ENCODE results near the gene COMP. TPM values are rescaled to one million over a fixed set of nuclear protein-coding genes. Genes with fewer than 3 reads are reported as not detected.
"Not testable (repeated sequence)": the region's sequence is repeated elsewhere in the genome, so short reads cannot be mapped to it uniquely, and the experiment has no call there.

COMP gene
- total RNA-seq, 4 donors from 2014 or later = 5.1 to 9.1 (median 6.9) TPM

DNA sequence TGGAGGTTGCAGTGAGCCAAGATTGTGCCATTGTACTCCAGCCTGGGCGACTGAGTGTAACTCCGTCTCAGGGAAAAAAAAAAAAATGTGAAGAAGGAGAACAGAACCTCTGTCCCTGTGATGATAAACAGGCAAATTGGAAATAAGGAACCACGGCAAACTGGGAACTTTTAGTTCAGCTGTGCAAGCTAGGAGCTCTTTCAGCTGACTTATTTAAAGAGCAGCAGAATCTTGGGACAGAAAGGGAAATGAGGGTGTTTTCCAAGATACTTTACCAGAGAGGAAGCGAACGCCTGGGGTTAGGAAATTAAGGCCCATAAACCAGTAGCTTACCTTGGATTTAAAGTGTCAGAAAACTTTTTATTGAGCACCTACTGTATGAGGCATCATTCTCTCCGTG lies 37.7 kb upstream of the COMP start:
- WGBS = 51% methylated on average over 6 of the region's 6 CpGs
- no peaks in the 10 kb centered on the region for H3K36me3 ChIP-seq

DNA sequence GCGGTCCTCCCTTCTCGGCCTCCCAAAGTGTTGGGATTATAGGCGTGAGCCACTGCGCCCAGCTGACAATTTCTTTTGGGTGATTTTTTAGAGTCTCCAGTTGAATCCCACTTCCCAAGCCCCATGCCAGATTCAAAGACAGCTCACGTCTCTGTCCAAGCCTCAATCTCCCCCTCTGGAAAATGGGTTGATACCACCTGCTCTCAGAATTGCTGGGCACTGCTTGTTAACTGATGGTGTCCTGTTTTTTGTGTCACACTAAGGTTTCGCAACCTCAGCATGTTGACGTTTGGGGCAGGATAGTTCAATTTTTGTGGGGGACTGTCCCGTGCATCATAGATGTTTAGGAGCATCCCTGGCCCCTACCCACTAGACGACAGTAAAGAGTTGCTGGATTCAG lies 26.5 kb upstream of the COMP start:
- 80% methylated on average over 9 of the region's 9 CpGs for WGBS
- no peaks in the 10 kb centered on the region for H3K9me3 ChIP-seq
- TF ChIP-seq POLR2AphosphoS5 (IDR thresholded peaks at IDR 0.05) (no peak), EP300 (IDR thresholded peaks at IDR 0.05) (no peak), POLR2A (IDR thresholded peaks at IDR 0.05) (no peak)
- TF ChIP-seq, protein P1, sequence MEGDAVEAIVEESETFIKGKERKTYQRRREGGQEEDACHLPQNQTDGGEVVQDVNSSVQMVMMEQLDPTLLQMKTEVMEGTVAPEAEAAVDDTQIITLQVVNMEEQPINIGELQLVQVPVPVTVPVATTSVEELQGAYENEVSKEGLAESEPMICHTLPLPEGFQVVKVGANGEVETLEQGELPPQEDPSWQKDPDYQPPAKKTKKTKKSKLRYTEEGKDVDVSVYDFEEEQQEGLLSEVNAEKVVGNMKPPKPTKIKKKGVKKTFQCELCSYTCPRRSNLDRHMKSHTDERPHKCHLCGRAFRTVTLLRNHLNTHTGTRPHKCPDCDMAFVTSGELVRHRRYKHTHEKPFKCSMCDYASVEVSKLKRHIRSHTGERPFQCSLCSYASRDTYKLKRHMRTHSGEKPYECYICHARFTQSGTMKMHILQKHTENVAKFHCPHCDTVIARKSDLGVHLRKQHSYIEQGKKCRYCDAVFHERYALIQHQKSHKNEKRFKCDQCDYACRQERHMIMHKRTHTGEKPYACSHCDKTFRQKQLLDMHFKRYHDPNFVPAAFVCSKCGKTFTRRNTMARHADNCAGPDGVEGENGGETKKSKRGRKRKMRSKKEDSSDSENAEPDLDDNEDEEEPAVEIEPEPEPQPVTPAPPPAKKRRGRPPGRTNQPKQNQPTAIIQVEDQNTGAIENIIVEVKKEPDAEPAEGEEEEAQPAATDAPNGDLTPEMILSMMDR (IDR thresholded peaks at IDR 0.05) = no peak

More for the DNA sequence above, 37.7 kb upstream of the COMP start:
- H3K4me1 ChIP-seq = peaks cover 11% of the 10 kb centered on the region
- no peak overlapping the region for H3K4me3 ChIP-seq
- H3K27ac ChIP-seq = no peak overlapping the region
- TF ChIP-seq EP300 (IDR thresholded peaks at IDR 0.05) (no peak), POLR2A (IDR thresholded peaks at IDR 0.05) (no peak), POLR2AphosphoS5 (IDR thresholded peaks at IDR 0.05) (no peak)
- TF ChIP-seq, protein P1 (IDR thresholded peaks at IDR 0.05) = no peak
- no peaks in the 10 kb centered on the region for H3K9me3 ChIP-seq
- no peak for DNase-seq (ENCODE audit: low spot score in 2 of 2)
- no peaks in the 10 kb centered on the region for H3K27me3 ChIP-seq

DNA sequence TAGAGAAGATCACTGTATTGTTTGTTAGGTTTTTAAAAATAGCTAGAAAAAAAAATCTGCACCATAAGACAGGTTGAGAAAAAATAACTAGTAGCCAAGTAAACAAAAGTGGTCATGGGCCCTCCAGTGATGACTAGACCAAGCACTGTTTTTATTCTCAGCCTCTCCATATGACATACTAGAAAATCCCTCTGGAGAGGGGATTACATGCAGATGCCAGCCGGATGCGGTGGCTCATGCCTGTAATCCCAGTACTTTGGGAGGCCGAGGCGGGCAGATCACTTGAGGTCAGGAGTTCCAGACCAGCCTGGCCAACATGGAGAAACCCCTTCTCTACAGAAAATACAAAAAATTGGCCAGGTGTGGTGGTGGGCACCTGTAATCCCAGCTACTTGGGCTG lies 25.5 kb upstream of the COMP start:
- H3K9me3 ChIP-seq; DNase-seq (ENCODE audit: low spot score in 2 of 2); H3K4me3 ChIP-seq; H3K27ac ChIP-seq; H3K27me3 ChIP-seq; H3K36me3 ChIP-seq; H3K4me1 ChIP-seq: not testable (repeated sequence)
- WGBS = 93% methylated on average over 4 of the region's 4 CpGs

More for the DNA sequence above, 26.5 kb upstream of the COMP start:
- no peaks in the 10 kb centered on the region for H3K36me3 ChIP-seq
- H3K4me1 ChIP-seq = no peaks in the 10 kb centered on the region
- H3K27me3 ChIP-seq = no peaks in the 10 kb centered on the region
- no peak for DNase-seq (ENCODE audit: low spot score in 2 of 2)
- H3K27ac ChIP-seq = no peak overlapping the region
- no peak overlapping the region for H3K4me3 ChIP-seq

DNA sequence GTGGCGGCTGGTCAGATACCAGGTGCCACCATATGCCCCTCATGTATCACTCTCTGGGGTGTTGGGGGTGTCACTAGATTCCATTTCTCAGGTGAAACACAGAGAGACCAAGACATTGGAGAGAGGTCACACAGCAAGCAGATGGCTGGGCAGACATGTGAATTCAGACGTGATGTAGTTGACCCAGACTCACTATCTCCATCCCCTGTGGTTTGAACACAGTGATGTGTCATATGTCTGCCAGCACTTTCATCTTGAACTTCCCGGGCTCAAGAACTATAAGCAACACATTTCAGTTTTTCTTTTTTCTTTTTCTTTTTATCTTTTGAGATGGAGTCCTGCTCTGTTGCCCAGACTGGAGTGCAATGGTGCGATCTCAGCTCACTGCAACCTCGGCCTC lies 24.6 kb upstream of the COMP start:
- H3K9me3 ChIP-seq = no peaks in the 10 kb centered on the region
- H3K4me3 ChIP-seq = no peak overlapping the region
- 86% methylated on average over 5 of the region's 5 CpGs for WGBS
- H3K27me3 ChIP-seq = no peaks in the 10 kb centered on the region
- no peak for DNase-seq (ENCODE audit: low spot score in 2 of 2)
- no peaks in the 10 kb centered on the region for H3K36me3 ChIP-seq
- H3K27ac ChIP-seq = no peak overlapping the region
- no peak for TF ChIP-seq POLR2A (IDR thresholded peaks at IDR 0.05)
- no peak for TF ChIP-seq EP300 (IDR thresholded peaks at IDR 0.05)
- TF ChIP-seq, protein P1 (IDR thresholded peaks at IDR 0.05) = no peak
- TF ChIP-seq POLR2AphosphoS5 (IDR thresholded peaks at IDR 0.05) = no peak
- H3K4me1 ChIP-seq = no peaks in the 10 kb centered on the region

DNA sequence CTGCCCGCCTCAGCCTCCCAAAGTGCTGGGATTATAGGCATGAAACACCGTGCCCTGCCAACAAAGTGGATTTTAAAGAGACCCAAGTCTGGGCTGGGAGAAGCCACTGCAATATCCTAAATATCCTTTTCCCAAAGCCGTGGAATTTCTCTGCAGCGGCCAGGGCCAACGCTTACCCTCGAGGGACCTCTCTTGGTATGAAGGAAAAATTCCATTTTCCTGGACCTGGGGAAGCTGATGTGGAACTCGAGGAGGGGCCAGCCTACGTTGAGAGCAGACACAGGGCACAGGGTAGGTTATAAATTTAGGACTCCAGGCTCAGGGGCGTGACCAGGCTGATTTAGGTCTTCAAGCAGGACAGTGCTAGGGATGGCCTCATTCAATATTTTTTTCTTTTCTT lies 23.0 kb upstream of the COMP start:
- TF ChIP-seq POLR2A (IDR thresholded peaks at IDR 0.05) = no peak
- no peak for TF ChIP-seq POLR2AphosphoS5 (IDR thresholded peaks at IDR 0.05)
- no peak for TF ChIP-seq EP300 (IDR thresholded peaks at IDR 0.05)
- TF ChIP-seq, protein P1 (IDR thresholded peaks at IDR 0.05) = no peak
- peaks cover 12% of the 10 kb centered on the region for H3K4me1 ChIP-seq
- DNase-seq (ENCODE audit: low spot score in 2 of 2) = no peak
- H3K36me3 ChIP-seq = no peaks in the 10 kb centered on the region
- H3K27me3 ChIP-seq = no peaks in the 10 kb centered on the region
- 44% methylated on average over 9 of the region's 9 CpGs for WGBS
- no peak overlapping the region for H3K4me3 ChIP-seq
- no peak overlapping the region for H3K27ac ChIP-seq
- H3K9me3 ChIP-seq = no peaks in the 10 kb centered on the region

DNA sequence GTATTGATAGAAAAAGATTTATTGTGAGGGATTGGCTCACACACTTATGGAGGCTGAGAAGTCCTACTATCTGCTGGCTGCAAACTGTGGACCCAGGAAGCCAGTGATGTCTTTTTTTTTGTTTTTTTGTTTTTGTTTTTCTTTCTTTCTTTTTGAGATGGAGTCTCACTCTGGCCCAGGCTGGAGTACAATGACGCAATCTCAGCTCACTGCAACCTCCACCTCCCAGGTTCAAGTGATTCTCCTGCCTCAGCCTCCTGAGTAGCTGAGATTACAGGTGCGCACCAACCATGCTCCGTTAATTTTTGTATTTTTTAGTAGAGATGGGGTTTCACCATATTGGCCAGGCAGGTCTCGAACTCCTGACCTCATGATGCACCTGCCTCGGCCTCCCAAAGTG lies 20.5 kb upstream of the COMP start:
- H3K9me3 ChIP-seq; H3K36me3 ChIP-seq; H3K27me3 ChIP-seq; DNase-seq (ENCODE audit: low spot score in 2 of 2); H3K4me3 ChIP-seq; H3K27ac ChIP-seq: not testable (repeated sequence)
- H3K4me1 ChIP-seq = peaks cover 20% of the 10 kb centered on the region
- 95% methylated on average over 5 of the region's 5 CpGs for WGBS

Data from suprapubic skin (tissue), 4 donors.